SHP77 (cell line): ENCODE measurements around the gene WNK1.

ENCODE experiments used
- DNase-seq, 2 experiments: peaks; one replicate each; lab custom pipeline; 2025; lab: John Stamatoyannopoulos, UW

The WNK1 gene

GRCh38 chr12:951176-951575 is 198.8 kb downstream of the WNK1 start:
- DNase-seq = no peak

DNA sequence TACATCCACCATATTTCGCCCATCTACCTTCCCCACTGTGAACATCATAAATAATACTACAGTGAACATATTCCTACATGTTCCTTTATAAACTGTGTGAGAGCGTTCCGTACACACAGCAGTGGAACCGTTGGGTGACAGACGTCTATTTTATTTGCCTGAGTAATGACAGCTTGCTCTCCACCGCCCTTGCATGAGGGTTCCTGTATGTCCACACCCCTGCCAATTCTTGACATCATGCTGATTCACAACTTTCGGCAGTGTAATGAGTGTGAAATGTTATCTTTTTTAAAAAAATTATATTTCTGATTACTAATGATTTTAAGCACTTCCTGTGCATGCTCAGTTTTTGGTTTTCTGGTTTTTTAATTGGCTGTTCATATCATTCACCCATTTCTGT is 201.4 kb downstream of the WNK1 start:
- no peak for DNase-seq

GRCh38 chr12:954741-955140 is 202.4 kb downstream of the WNK1 start:
- DNase-seq = no peak

DNA sequence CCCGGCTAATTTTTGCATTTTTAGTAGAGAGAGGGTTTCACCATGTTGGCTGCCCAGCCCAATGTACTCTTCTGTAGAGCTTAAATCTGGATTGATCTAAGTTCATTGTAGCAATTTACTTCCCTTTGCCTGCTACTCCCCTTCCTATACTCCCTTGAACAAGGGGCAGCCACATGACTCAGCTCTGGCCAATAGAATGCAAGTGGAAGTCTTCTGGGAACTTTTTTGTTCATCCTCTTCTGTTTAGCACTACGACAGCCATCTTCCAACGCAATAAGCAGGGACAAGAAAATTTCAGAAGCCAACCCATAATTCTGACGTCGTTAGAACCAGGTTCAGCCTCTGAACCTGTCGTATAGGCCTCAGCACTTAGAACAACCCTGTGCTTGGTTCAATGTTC is 203.6 kb downstream of the WNK1 start:
- DNase-seq = no peak

DNA sequence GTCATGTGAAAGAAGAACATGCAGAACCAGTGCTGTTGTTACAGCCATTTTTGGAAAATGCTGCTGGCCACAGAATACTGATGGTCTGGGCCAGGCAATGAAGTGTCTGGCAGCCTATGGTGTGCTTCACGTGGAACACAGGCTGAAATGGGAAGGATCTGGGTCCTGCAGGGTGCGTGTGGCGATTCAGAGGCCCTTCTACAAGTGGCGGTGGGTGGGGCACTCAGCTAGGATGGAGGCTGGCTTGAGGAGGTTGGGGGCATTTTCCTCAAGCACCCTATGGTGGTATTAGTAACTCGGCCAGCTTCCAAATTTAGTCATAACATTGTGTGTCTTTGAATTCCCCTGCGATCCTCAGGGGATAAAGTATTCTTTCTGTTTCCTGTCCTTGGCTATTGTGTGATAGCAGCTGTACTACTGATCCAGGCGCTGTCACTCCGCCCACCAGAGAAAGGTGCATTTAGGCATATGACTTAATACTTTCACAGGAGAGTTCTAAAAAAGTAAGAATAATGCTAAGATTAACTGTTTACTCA is 206.3 kb downstream of the WNK1 start:
- no peak for DNase-seq
